Vagina (tissue), 2 donors: ENCODE data around the gene XYLB.

ENCODE experiments used
- CTCF ChIP-seq, 3 experiments: fragments of 450-650 bp in 2 of 3; fragments of 200-600 bp in 1 of 3; sonication (generic) in 1 of 3; IDR thresholded peaks; one replicate each; pipeline ENCODE4 v1.5.1; 2017 to 2019; ENCODE audit warnings: antibody characterized with exemption in 3 of 3, mild to moderate bottlenecking in 2 of 3, moderate library complexity in 2 of 3
- POLR2AphosphoS5 ChIP-seq, 2 donors: sonication (generic); formaldehyde crosslinking; IDR thresholded peaks; one replicate each; pipeline ENCODE4 v1.9.0; 2017; ENCODE audit warnings: antibody characterized with exemption in 2 of 2, mild to moderate bottlenecking in 2 of 2, low read depth in 1 of 2; ENCODE audit not compliant: insufficient read depth in 1 of 2

- TF ChIP-seq CTCF (IDR thresholded peaks at IDR 0.05), result no peak
- no peak for TF ChIP-seq POLR2AphosphoS5 (IDR thresholded peaks at IDR 0.05; ENCODE audit: insufficient read depth in 1 of 2, low read depth in 1 of 2)
Observed at GRCh38 chr3:38454178-38454883, 107.7 kb downstream of the XYLB start.
